HG02938 (cell line): ENCODE results near the gene CDH11.

Source experiments
- ATAC-seq: cut with Tn5 transposase; IDR thresholded peaks from one replicate; pipeline ENCODE4 v1.9.1; 2021; ENCODE audit warnings: mild to moderate bottlenecking, moderate library complexity; ENCODE audit not compliant: unreplicated experiment

The CDH11 gene

GRCh38 chr16:65117811-65118448 lies 3.9 kb downstream of the CDH11 start:
- ATAC-seq, result peak; percentile 78

- no peak for ATAC-seq
Measured at GRCh38 chr16:65116818-65117430, 4.9 kb downstream of the CDH11 start.

GRCh38 chr16:65116216-65116615 lies 5.6 kb downstream of the CDH11 start:
- no peak for ATAC-seq

- ATAC-seq, result no peak
Measured at GRCh38 chr16:65114527-65114926, 7.3 kb downstream of the CDH11 start.

GRCh38 chr16:65113441-65113840 lies 8.4 kb downstream of the CDH11 start:
- ATAC-seq, result no peak

GRCh38 chr16:65111306-65111705 lies 10.6 kb downstream of the CDH11 start:
- ATAC-seq, result no peak

- ATAC-seq, result no peak
Measured at GRCh38 chr16:65106757-65107156, 15.1 kb downstream of the CDH11 start.

- ATAC-seq, result no peak
Measured at GRCh38 chr16:65105171-65105570, 16.7 kb downstream of the CDH11 start.

- no peak for ATAC-seq
Measured at GRCh38 chr16:65104471-65104870, 17.4 kb downstream of the CDH11 start.

- ATAC-seq, result no peak
Measured at GRCh38 chr16:65102326-65102725, 19.5 kb downstream of the CDH11 start.

GRCh38 chr16:65101009-65101408 lies 20.9 kb downstream of the CDH11 start:
- ATAC-seq, result no peak

GRCh38 chr16:65099607-65100006 lies 22.3 kb downstream of the CDH11 start:
- no peak for ATAC-seq

- ATAC-seq, result no peak
Measured at GRCh38 chr16:65098916-65099315, 22.9 kb downstream of the CDH11 start.

- no peak for ATAC-seq
Measured at GRCh38 chr16:65097296-65097695, 24.6 kb downstream of the CDH11 start.

- ATAC-seq, result no peak
Measured at GRCh38 chr16:65095906-65096305, 26.0 kb downstream of the CDH11 start.

- no peak for ATAC-seq
Measured at GRCh38 chr16:65095090-65095728, 26.7 kb downstream of the CDH11 start.

- no peak for ATAC-seq
Measured at GRCh38 chr16:65094009-65094408, 27.9 kb downstream of the CDH11 start.

GRCh38 chr16:65083164-65083857 lies 38.6 kb downstream of the CDH11 start:
- no peak for ATAC-seq

GRCh38 chr16:65079549-65079948 lies 42.3 kb downstream of the CDH11 start:
- ATAC-seq, result no peak

GRCh38 chr16:65077181-65077580 lies 44.7 kb downstream of the CDH11 start:
- ATAC-seq, result no peak

GRCh38 chr16:65075877-65076276 lies 46.0 kb downstream of the CDH11 start:
- no peak for ATAC-seq
